Natural killer cell treated with Interleukin-12 subunit alpha and Interleukin-12 subunit beta and Interleukin-15 and Interleukin-18, amount 100 ng/mL, for 72 hours (primary cell): ENCODE results near the gene TANGO2. TPM values are rescaled to one million over a fixed set of nuclear protein-coding genes. Genes with fewer than 3 reads are reported as not detected.

Experiments
- ATAC-seq, 2 donors: fragments of 150-1000 bp; cut with Tn5 transposase in 1 of 2; sonication (Bioruptor Pico), chemical (Tn5 transposase) in 1 of 2; 2 replicates each; pipeline ENCODE4 v1.10.0; 2021
- DNase-seq: peaks from one replicate; pipeline ENCODE4 v3.0.0; 2022; ENCODE audit warnings: low spot score
- H3K27ac Mint-ChIP-seq, 2 donors: 1 replicate in 1 of 2; 2 replicates in 1 of 2; pipeline ENCODE4 v1.8.0; 2022; ENCODE audit warnings: mixed read lengths in 2 of 2, mild to moderate bottlenecking in 1 of 2, moderate library complexity in 1 of 2
- H3K27me3 Mint-ChIP-seq, 2 donors: 1 replicate in 1 of 2; 2 replicates in 1 of 2; pipeline ENCODE4 v1.8.0; 2022; ENCODE audit warnings: mixed read lengths in 2 of 2
- H3K36me3 Mint-ChIP-seq: one replicate; pipeline ENCODE4 v1.8.0; 2022; ENCODE audit warnings: mixed read lengths
- H3K4me1 Mint-ChIP-seq, 2 donors: 1 replicate in 1 of 2; 2 replicates in 1 of 2; pipeline ENCODE4 v1.8.0; 2022; ENCODE audit warnings: low read depth in 2 of 2, mixed read lengths in 2 of 2, mild to moderate bottlenecking in 1 of 2
- H3K4me3 Mint-ChIP-seq: one replicate; pipeline ENCODE4 v1.8.0; 2022; ENCODE audit warnings: mixed read lengths
- H3K9me3 Mint-ChIP-seq: 2 replicates; pipeline ENCODE4 v1.8.0; 2022; ENCODE audit warnings: mixed read lengths
- total RNA-seq, 2 donors: library from RNA; stranded (reverse); gene quantifications; one replicate each; pipeline ENCODE4 v1.2.3, GENCODE V29; 2022

Gene TANGO2
- total RNA-seq, 2 donors from 2014 or later, result 50.5 to 61.6 TPM

- Mint-ChIP-seq H3K36me3 (no peaks in the 10 kb centered on the region), H3K4me3 (peak overlapping the region; percentile 34), H3K27me3 (no peaks in the 10 kb centered on the region), H3K4me1 (peaks cover 0 to 7% of the 10 kb centered on the region in 2 donors), H3K27ac (no peak overlapping the region), H3K9me3 (no peaks in the 10 kb centered on the region)
- ATAC-seq, result no peak
- DNase-seq, result no peak
These were observed 32.5 kb upstream of the TANGO2 start for GRCh38 chr22:19988331-19988808.

GRCh38 chr22:19988965-19989724 lies 31.8 kb upstream of the TANGO2 start:
- Mint-ChIP-seq H3K27ac (no peak overlapping the region), H3K4me3 (no peak overlapping the region), H3K27me3 (no peaks in the 10 kb centered on the region), H3K4me1 (peaks cover 0 to 7% of the 10 kb centered on the region in 2 donors), H3K9me3 (no peaks in the 10 kb centered on the region), H3K36me3 (no peaks in the 10 kb centered on the region)
- no peak for DNase-seq
- no peak for ATAC-seq

- no peak for ATAC-seq
These were observed 31.2 kb upstream of the TANGO2 start for GRCh38 chr22:19989725-19990067.

GRCh38 chr22:19990188-19990587 lies 30.7 kb upstream of the TANGO2 start:
- DNase-seq (no peak), ATAC-seq (no peak)
- Mint-ChIP-seq H3K36me3 (no peaks in the 10 kb centered on the region), H3K27me3 (no peaks in the 10 kb centered on the region), H3K27ac (no peak overlapping the region), H3K4me1 (peaks cover 0 to 7% of the 10 kb centered on the region in 2 donors), H3K9me3 (no peaks in the 10 kb centered on the region), H3K4me3 (no peak overlapping the region)

More at GRCh38 chr22:19989725-19990067, 31.2 kb upstream of the TANGO2 start:
- Mint-ChIP-seq H3K4me1 (peaks cover 0 to 7% of the 10 kb centered on the region in 2 donors), H3K27me3 (no peaks in the 10 kb centered on the region), H3K4me3 (no peak overlapping the region), H3K9me3 (no peaks in the 10 kb centered on the region), H3K36me3 (no peaks in the 10 kb centered on the region), H3K27ac (no peak overlapping the region)
- no peak for DNase-seq

- DNase-seq (no peak), ATAC-seq (no peak)
- Mint-ChIP-seq H3K4me3 (no peak overlapping the region), H3K4me1 (peaks cover 0 to 5% of the 10 kb centered on the region in 2 donors), H3K9me3 (no peaks in the 10 kb centered on the region), H3K27me3 (no peaks in the 10 kb centered on the region), H3K36me3 (no peaks in the 10 kb centered on the region), H3K27ac (no peak overlapping the region)
These were observed 30.1 kb upstream of the TANGO2 start for GRCh38 chr22:19990609-19991394.

- no peaks in the 10 kb centered on the region for H3K27me3 Mint-ChIP-seq
- H3K4me3 Mint-ChIP-seq, result no peak overlapping the region
- peaks cover 0 to 5% of the 10 kb centered on the region in 2 donors for H3K4me1 Mint-ChIP-seq
- DNase-seq (no peak), ATAC-seq (no peak)
- no peak overlapping the region for H3K27ac Mint-ChIP-seq
- no peaks in the 10 kb centered on the region for H3K36me3 Mint-ChIP-seq
- no peaks in the 10 kb centered on the region for H3K9me3 Mint-ChIP-seq
These were observed 29.6 kb upstream of the TANGO2 start for GRCh38 chr22:19991395-19991644.

- Mint-ChIP-seq H3K27ac (no peak overlapping the region), H3K4me3 (no peak overlapping the region), H3K27me3 (no peaks in the 10 kb centered on the region), H3K4me1 (peaks cover 0 to 5% of the 10 kb centered on the region in 2 donors), H3K9me3 (no peaks in the 10 kb centered on the region), H3K36me3 (no peaks in the 10 kb centered on the region)
- no peak for ATAC-seq
- DNase-seq, result no peak
These were observed 29.1 kb upstream of the TANGO2 start for GRCh38 chr22:19991645-19992451.

- Mint-ChIP-seq H3K27ac (no peak overlapping the region), H3K27me3 (no peaks in the 10 kb centered on the region), H3K4me3 (no peak overlapping the region), H3K9me3 (no peaks in the 10 kb centered on the region), H3K4me1 (peaks cover 0 to 5% of the 10 kb centered on the region in 2 donors), H3K36me3 (no peaks in the 10 kb centered on the region)
- ATAC-seq (no peak), DNase-seq (no peak)
These were observed 28.4 kb upstream of the TANGO2 start for GRCh38 chr22:19992481-19992911.

- H3K4me1 Mint-ChIP-seq, result peaks cover 0 to 5% of the 10 kb centered on the region in 2 donors
- no peaks in the 10 kb centered on the region for H3K36me3 Mint-ChIP-seq
These were observed 28.0 kb upstream of the TANGO2 start for GRCh38 chr22:19992921-19993355.

GRCh38 chr22:19993926-19994325 lies 27.0 kb upstream of the TANGO2 start:
- no peak overlapping the region for H3K27ac Mint-ChIP-seq
- DNase-seq (no peak), ATAC-seq (no peak)
- H3K4me1 Mint-ChIP-seq, result peaks cover 0 to 5% of the 10 kb centered on the region in 2 donors
- H3K4me3 Mint-ChIP-seq, result no peak overlapping the region
- H3K36me3 Mint-ChIP-seq, result no peaks in the 10 kb centered on the region
- no peaks in the 10 kb centered on the region for H3K9me3 Mint-ChIP-seq
- no peaks in the 10 kb centered on the region for H3K27me3 Mint-ChIP-seq

More at GRCh38 chr22:19992921-19993355, 28.0 kb upstream of the TANGO2 start:
- no peak overlapping the region for H3K27ac Mint-ChIP-seq
- no peaks in the 10 kb centered on the region for H3K9me3 Mint-ChIP-seq
- no peak for DNase-seq
- no peak overlapping the region for H3K4me3 Mint-ChIP-seq
- no peaks in the 10 kb centered on the region for H3K27me3 Mint-ChIP-seq
- ATAC-seq, result no peak

- ATAC-seq, result no peak
- DNase-seq, result no peak
- Mint-ChIP-seq H3K27me3 (no peaks in the 10 kb centered on the region), H3K27ac (no peak overlapping the region), H3K4me1 (peaks cover 0 to 5% of the 10 kb centered on the region in 2 donors), H3K9me3 (no peaks in the 10 kb centered on the region), H3K36me3 (no peaks in the 10 kb centered on the region), H3K4me3 (no peak overlapping the region)
These were observed 25.9 kb upstream of the TANGO2 start for GRCh38 chr22:19994851-19995610.

GRCh38 chr22:19995611-19996339 lies 25.1 kb upstream of the TANGO2 start:
- no peak overlapping the region for H3K4me3 Mint-ChIP-seq
- H3K4me1 Mint-ChIP-seq, result peaks cover 0 to 5% of the 10 kb centered on the region in 2 donors
- DNase-seq (no peak), ATAC-seq (no peak)
- H3K9me3 Mint-ChIP-seq, result no peaks in the 10 kb centered on the region
- no peak overlapping the region for H3K27ac Mint-ChIP-seq
- no peaks in the 10 kb centered on the region for H3K27me3 Mint-ChIP-seq
- H3K36me3 Mint-ChIP-seq, result no peaks in the 10 kb centered on the region
